ENCODE measurements around the gene FAM89B. TPM values are rescaled to one million over a fixed set of nuclear protein-coding genes. Genes with fewer than 3 reads are reported as not detected.

Gene FAM89B
- total RNA-seq, 1 donor from 2014 or later, result 184 TPM

DNA sequence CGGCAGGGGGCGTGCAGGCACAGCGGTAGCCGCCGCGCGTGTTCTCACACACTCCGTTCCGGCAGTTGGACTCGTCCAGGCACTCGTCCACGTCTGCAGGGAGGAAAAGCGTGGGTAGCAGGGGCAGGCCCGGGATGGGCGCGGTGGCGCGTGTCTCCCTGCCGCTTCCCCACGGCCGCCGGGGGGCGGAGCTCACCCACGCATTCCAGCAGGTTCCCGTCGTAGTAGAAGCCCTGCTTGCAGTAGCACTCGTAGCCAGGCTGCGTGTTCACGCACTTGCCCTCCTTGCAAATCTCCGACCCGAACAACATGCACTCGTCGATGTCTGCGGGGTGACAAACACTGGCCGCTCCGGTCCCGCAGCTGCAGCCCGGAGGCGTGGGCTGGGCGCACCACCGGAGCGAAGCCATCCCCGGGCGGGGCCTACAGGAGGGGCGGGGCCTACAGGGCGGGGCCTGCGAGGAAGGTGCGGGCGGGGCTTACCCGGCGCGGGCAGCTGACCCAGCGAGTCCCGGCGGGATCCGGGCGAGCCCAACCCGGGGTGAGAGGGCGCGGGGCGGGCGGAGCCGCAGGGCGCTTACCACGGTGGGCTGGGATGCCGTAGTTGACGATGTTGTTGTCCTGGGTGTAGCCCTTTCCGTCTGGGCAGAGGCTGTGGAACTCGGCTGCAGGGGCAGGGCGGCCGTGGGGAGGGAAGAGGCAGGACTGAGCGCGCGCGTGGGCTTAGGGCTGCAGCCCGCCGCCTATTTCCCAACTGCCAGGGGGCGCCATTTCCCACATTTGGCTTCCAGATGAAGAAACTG, 31.8 kb upstream of the FAM89B start:
- H3K27me3 Mint-ChIP-seq (ENCODE audit: unreplicated experiment), result peaks cover 31% of the 10 kb centered on the region
- peak; percentile 92 for DNase-seq
- H3K4me1 Mint-ChIP-seq (ENCODE audit: low read depth, unreplicated experiment), result peaks cover 14% of the 10 kb centered on the region
- no peak overlapping the region for H3K27ac Mint-ChIP-seq (ENCODE audit: unreplicated experiment)
- H3K9me3 Mint-ChIP-seq (ENCODE audit: unreplicated experiment), result peaks cover 10% of the 10 kb centered on the region
- TF ChIP-seq, protein P1, sequence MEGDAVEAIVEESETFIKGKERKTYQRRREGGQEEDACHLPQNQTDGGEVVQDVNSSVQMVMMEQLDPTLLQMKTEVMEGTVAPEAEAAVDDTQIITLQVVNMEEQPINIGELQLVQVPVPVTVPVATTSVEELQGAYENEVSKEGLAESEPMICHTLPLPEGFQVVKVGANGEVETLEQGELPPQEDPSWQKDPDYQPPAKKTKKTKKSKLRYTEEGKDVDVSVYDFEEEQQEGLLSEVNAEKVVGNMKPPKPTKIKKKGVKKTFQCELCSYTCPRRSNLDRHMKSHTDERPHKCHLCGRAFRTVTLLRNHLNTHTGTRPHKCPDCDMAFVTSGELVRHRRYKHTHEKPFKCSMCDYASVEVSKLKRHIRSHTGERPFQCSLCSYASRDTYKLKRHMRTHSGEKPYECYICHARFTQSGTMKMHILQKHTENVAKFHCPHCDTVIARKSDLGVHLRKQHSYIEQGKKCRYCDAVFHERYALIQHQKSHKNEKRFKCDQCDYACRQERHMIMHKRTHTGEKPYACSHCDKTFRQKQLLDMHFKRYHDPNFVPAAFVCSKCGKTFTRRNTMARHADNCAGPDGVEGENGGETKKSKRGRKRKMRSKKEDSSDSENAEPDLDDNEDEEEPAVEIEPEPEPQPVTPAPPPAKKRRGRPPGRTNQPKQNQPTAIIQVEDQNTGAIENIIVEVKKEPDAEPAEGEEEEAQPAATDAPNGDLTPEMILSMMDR (IDR thresholded peaks at IDR 0.05; ENCODE audit: partially characterized antibody, unreplicated experiment), result peak; percentile 89
- peak overlapping the region; percentile 34 for H3K4me3 Mint-ChIP-seq (ENCODE audit: unreplicated experiment)
- H3K36me3 Mint-ChIP-seq (ENCODE audit: unreplicated experiment), result no peaks in the 10 kb centered on the region

DNA sequence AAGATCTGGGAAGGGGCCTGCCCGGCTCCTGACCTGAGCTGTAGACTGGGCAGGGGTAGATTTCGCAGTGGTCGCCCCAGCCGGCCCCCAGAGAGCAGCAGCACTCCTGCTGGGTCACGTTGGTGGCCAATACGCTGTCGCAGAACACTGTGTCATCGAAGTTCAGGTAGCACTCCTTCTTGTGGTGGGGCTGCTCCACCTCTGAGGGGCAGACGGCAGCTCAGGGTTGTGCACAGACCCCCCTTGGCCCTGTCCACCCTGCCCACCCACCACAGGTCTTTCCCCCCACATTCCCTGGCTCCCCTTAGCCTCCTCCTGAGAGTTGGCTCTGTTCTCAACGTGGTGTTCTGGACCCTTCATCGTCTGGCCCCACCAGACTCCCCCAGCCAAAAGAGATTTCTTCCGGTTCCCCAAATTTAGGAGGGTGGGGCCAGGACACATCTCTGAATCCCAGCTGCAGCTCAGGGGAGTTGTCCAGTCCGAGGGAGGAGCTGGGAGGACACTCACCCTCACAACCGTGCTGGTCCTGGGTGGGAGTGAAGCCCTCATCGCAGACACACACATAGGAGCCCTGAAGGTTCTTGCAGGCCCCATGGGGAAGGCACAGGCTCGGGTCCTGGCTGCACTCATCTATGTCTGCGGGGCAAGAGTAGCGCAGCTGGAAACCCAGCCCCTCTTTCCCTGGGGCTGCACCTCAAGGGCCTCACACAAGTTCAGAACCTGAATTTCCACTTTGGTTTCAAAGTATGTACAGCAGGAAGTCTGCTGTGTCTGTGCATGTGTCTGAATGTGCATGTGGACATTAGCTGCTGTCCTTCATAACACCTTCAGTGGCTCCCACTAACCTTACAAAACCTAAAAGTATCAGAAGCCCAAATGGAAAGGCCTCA, 31.0 kb upstream of the FAM89B start:
- peaks cover 35% of the 10 kb centered on the region for H3K27me3 Mint-ChIP-seq (ENCODE audit: unreplicated experiment)
- H3K27ac Mint-ChIP-seq (ENCODE audit: unreplicated experiment), result no peak overlapping the region

DNA sequence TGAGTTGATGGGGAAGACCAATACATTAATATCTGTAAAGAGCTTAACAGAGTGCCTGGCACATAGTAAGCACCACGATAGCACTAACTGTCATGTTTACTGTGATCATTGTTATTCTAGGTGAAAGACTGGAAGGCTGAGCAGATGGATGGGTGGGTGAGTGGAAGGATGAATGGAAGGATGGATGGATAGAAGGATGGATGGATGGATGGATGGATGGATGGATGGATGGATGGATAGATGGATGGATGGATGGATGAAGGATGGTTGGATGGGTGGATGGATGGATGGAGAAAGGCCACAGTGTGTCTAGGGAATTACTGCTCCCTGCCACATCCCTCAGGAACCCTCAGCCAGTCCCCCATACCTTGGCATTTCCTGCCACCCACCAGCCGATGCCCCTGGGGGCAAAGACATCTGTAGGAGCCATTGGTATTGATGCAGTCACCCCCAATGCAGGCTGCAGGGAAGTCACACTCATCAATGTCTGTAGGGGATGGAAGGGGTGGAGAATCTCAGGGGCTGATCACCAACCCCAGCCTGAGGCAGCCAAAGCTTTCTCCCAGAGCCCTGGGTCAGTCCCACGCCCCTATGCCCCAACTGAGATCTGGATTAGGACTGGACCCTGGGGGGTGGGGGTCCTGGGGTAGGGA, 29.5 kb upstream of the FAM89B start:
- Mint-ChIP-seq H3K4me3 (ENCODE audit: unreplicated experiment) (no peak overlapping the region), H3K36me3 (ENCODE audit: unreplicated experiment) (no peaks in the 10 kb centered on the region), H3K27me3 (ENCODE audit: unreplicated experiment) (peaks cover 35% of the 10 kb centered on the region), H3K27ac (ENCODE audit: unreplicated experiment) (no peak overlapping the region), H3K4me1 (ENCODE audit: low read depth, unreplicated experiment) (peaks cover 5% of the 10 kb centered on the region), H3K9me3 (ENCODE audit: unreplicated experiment) (peaks cover 14% of the 10 kb centered on the region)
- no peak for DNase-seq
- TF ChIP-seq, protein P1 (IDR thresholded peaks at IDR 0.05; ENCODE audit: partially characterized antibody, unreplicated experiment), result no peak

More for the DNA sequence above, 31.0 kb upstream of the FAM89B start:
- H3K4me1 Mint-ChIP-seq (ENCODE audit: low read depth, unreplicated experiment), result peaks cover 13% of the 10 kb centered on the region
- H3K9me3 Mint-ChIP-seq (ENCODE audit: unreplicated experiment), result peaks cover 14% of the 10 kb centered on the region
- no peaks in the 10 kb centered on the region for H3K36me3 Mint-ChIP-seq (ENCODE audit: unreplicated experiment)
- TF ChIP-seq, protein P1 (IDR thresholded peaks at IDR 0.05; ENCODE audit: partially characterized antibody, unreplicated experiment), result no peak
- no peak for DNase-seq
- peak overlapping the region; percentile 64 for H3K4me3 Mint-ChIP-seq (ENCODE audit: unreplicated experiment)

DNA sequence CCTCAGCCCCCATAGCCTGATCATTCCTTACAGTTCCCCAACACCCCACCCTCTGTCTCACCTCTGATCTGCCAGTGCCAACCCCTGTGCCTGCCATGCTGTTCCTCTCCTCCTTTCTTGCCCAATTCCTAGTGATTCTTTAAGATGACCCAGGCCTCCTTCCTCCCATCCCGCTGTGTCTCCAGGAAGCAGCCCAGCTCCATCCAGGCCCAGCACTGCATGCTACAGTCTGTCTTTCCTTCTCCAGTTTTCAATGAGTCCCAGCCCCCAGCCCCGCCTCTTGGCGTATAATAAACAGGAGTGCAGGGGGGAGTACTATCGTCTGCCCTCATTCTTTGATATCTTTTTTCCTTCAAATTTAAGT, 26.5 kb upstream of the FAM89B start:
- Mint-ChIP-seq H3K27me3 (ENCODE audit: unreplicated experiment) (peaks cover 49% of the 10 kb centered on the region), H3K4me3 (ENCODE audit: unreplicated experiment) (peak overlapping the region; percentile 68)

More for the DNA sequence above, 26.5 kb upstream of the FAM89B start:
- no peaks in the 10 kb centered on the region for H3K36me3 Mint-ChIP-seq (ENCODE audit: unreplicated experiment)
- no peak overlapping the region for H3K27ac Mint-ChIP-seq (ENCODE audit: unreplicated experiment)
- TF ChIP-seq, protein P1 (IDR thresholded peaks at IDR 0.05; ENCODE audit: partially characterized antibody, unreplicated experiment), result no peak
- no peak for DNase-seq
- peaks cover 5% of the 10 kb centered on the region for H3K4me1 Mint-ChIP-seq (ENCODE audit: low read depth, unreplicated experiment)
- peaks cover 18% of the 10 kb centered on the region for H3K9me3 Mint-ChIP-seq (ENCODE audit: unreplicated experiment)

All from glutamatergic neuron (in vitro differentiated cells).